ENCODE measurements around the gene SKI. TPM values are rescaled to one million over a fixed set of nuclear protein-coding genes. Genes with fewer than 3 reads are reported as not detected.
A peak's percentile ranks its signal among the peaks of the same experiment; 100 is the strongest.

The SKI gene
- total RNA-seq, 2 donors from 2014 or later: 104 to 111 TPM

- intact Hi-C loops (cut with DNase I): no loop called here
- DNase-seq (ENCODE audit: low spot score): peak; percentile 66
Observed at GRCh38 chr1:2358651-2359640, 130.8 kb downstream of the SKI start.

Other genes starting within 250 kb of the SKI start
- not detected for gene CFAP74, start 224.5 kb upstream of the SKI start, total RNA-seq
- gene GABRD, start 209.0 kb upstream of the SKI start, total RNA-seq: under 1 TPM; 0.29 to 0.88 TPM
- gene PRKCZ, start 177.9 kb upstream of the SKI start, total RNA-seq: 1 to 10 TPM; 3.0 to 3.6 TPM
- gene FAAP20, start 33.5 kb upstream of the SKI start, total RNA-seq: 10 to 100 TPM; 50.7 to 52.9 TPM
- gene MORN1, start 163.2 kb downstream of the SKI start, total RNA-seq: 1 to 10 TPM; 3.8 to 5.5 TPM
- 100 to 1,000 TPM in 1 of 2 donors, 10 to 100 TPM in 1; 93.7 to 101 TPM for gene RER1, start 163.5 kb downstream of the SKI start, total RNA-seq
- 10 to 100 TPM; 10.9 to 13.1 TPM for gene PEX10, start 184.2 kb downstream of the SKI start, total RNA-seq
- gene PLCH2, start 248.0 kb downstream of the SKI start, total RNA-seq: 1 to 10 TPM in 1 of 2 donors, under 1 TPM in 1; 0.33 to 1.0 TPM

All from posterior vena cava (tissue), 2 donors.